Measurements from ENCODE around the gene RDH16.

RDH16 gene, protein sequence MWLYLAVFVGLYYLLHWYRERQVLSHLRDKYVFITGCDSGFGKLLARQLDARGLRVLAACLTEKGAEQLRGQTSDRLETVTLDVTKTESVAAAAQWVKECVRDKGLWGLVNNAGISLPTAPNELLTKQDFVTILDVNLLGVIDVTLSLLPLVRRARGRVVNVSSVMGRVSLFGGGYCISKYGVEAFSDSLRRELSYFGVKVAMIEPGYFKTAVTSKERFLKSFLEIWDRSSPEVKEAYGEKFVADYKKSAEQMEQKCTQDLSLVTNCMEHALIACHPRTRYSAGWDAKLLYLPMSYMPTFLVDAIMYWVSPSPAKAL

DNA sequence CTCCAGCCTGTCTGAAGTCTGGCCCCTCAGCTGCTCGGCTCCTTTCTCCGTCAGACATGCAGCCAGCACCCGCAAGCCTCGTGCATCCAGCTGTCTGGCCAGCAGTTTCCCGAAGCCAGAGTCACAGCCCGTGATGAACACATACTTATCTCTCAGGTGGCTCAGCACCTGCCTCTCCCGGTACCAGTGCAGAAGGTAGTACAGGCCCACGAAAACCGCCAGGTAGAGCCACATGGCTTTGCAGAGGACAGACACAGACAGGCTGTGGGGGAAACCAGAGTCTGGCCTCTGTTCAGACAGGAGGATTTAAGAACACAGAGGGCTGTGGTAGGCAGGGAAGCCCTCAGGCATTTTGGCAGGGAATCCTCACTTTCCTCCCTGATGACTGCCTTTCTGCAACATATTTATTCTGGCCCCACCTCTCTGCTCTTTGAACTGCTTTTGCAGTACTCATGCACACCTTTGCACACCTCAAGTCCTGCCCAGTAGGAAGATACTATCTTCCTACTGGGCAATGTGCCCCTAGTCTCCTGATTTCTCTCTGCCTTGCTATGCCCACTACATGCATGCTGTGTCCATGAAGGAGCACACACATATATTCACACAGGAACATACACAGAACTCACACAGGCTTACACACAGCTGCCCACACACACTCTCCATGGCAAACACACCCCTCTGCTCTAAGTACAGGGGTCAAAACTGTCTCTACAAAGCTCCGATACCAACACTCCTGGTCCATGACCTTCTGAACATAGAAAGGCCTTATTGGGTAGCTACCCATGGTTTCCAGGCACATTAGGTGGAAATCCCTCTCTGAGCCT lies at the start of gene RDH16:
RDH16 (minus strand) TSS at position 380 of the 824 bp plus-strand sequence; CDS start at position 234, 146 bp downstream.
- DNase-seq (ENCODE audit: low read depth), result no peak

DNA sequence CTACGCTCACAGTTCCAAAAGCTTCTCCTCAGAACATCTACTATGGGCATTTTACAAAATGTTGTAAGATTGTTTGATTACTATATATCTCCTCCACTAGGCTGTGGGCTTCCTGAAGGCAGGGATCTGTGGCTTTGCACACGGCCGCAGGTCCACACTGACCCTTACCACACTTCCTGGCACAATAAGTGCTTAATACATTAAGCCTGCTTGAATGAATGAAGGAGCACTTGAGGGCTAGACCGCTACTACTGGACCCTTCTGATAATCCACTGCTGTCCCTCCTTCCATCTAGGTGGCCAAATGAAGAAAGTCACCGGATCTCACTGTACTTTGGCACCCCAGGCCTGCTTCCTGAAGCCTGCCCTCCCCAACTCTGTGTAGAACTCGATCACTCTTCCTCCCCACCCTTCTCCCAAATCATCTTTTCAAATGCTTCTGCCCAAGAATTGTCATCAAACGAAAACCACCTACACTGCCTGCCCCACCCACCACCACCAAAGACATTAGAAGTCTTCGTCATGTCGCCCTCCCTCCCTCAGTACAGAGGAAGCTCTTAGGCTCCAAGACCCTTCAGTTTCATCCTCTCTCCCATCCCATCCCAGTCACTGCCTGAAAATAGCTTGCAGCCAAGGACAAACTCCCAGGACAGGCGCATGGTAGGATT lies 49.5 kb upstream of the RDH16 start:
- DNase-seq (ENCODE audit: low read depth), result no peak

DNA sequence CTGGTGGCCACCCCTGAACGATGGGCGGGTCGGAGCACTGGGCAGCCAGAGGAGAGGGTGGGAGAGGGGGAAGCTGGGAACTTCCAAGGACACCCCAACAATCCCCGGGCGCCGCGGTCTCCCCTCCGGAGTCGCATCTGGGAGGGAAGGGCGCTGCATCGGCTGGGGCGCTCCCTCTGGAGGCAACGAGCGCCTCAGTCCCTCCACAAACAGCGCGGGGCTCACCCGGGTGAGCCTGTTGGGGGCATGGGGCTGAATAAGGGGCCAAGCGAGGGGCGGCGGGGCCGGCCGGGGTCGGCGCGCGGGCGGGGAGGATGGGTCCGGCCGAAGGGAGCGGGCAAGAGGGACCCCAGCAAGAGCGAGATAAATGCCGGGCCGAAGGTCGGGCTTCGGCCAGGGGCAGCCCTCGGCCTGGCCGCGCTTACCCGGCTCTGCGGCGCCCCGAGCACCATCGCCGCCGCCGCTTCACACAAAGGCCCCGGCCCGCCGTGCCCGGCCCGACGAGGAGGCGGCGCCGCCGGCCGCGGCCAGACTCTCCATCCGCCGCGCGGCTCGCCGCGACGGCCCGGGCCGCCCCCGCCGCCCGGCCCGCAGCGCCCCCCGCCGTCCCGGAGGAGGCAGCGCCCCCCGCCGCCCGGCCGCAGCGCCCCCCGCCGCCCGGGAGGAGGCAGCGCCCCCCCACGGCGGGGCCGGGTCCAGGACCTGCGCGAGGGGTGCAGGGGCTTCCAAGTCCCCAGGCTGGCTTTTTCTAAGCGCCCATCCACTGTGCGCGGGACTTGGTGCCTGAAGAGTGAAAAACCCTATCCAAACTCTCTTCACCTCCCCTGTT lies 48.8 kb upstream of the RDH16 start, which contains the start of gene ZBTB39:
ZBTB39 (minus strand) TSS at position 567 of the 829 bp plus-strand sequence. CDS start 1,629 bp downstream, outside the sequence.
- DNase-seq (ENCODE audit: low read depth), result peak; percentile 55

DNA sequence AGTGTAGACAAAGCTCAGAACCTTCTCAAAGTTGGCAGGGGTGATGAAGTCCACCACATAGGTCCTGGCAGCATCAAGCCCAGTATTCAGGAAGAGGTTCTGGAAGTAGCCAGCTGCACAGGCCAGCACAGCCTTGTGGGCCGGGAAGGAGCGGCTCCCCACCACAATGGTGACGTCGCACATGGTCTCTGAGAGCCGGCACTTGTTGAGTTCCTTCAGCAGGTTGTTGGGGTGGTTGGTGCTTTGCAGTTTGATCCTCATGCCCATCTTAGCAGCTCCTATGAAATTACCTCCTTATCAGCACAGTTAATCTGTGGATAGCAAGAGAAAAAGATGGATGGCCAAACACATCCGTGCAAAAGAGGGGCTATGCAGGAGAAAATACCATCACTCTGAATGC lies 47.2 kb upstream of the RDH16 start:
- DNase-seq (ENCODE audit: low read depth), result no peak

- no peak for DNase-seq (ENCODE audit: low read depth)
Observed at GRCh38 chr12:57003395-57003794, 46.0 kb upstream of the RDH16 start.

DNA sequence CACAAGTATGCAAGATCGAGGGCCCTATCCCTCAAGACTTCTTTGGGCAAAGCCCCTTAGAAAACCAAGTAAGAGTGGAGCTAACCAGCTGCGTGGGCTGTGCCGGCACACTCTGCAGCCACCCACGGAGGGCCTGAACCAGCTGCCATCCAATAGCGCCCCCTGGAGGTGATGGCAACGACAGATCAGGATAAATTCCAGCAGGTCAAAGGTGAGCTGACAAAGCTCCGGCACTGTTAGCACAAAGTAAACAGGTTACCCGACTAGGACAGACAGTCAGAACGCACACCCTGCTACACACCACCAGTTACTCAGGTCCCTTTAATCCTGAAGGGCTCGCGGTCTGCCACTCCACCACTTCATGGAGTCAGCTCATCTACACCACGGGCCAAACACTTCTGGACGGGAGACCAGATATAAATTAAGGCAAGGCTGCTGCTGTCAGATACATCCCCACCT lies 44.1 kb upstream of the RDH16 start:
- DNase-seq (ENCODE audit: low read depth), result peak; percentile 67

GRCh38 chr12:57000393-57000792 lies 43.0 kb upstream of the RDH16 start:
- DNase-seq (ENCODE audit: low read depth), result no peak

DNA sequence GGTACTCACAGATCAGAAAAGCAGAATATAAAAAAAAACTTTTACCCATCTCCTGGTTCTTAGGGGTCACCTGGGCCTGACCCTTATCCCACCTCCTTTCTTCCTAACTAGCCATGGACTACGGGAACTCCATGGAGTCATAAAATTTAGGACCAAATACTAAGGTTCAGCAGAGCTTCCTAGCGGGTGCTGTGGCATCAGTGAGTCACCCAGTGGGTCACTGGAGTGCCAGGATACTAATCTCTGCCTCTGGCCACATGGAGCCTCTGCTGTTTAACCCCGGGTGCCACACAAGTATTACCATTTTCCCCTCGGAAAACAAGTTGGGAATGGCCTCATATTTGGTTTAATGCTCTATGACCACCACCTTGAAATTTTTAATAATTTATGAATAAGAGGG lies 42.0 kb upstream of the RDH16 start:
- no peak for DNase-seq (ENCODE audit: low read depth)

- no peak for DNase-seq (ENCODE audit: low read depth)
Observed at GRCh38 chr12:56998981-56999380, 41.6 kb upstream of the RDH16 start.

DNA sequence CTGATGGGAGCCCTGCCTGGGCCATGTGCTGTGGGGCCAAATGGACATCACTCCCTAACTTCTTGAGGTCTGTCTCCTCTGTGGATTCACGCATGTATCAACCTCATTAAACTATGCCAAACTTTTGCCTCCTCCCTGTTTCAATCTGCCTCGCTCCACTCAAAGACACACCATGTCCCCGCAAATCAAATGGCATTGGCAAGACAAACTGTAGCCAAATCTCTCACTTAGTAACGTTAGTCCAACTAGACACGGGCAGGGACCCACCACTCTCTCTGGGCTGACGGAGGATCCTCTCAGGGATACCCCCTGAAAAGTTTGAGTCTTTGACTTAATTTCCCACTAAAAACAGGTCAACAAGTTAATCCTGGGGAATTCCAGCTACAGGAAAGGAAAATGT lies 40.9 kb upstream of the RDH16 start:
- no peak for DNase-seq (ENCODE audit: low read depth)

GRCh38 chr12:56996793-56997545 lies 39.6 kb upstream of the RDH16 start:
- no peak for DNase-seq (ENCODE audit: low read depth)

GRCh38 chr12:56995930-56996496 lies 38.6 kb upstream of the RDH16 start:
- no peak for DNase-seq (ENCODE audit: low read depth)

GRCh38 chr12:56995201-56995929 lies 38.0 kb upstream of the RDH16 start:
- no peak for DNase-seq (ENCODE audit: low read depth)

- no peak for DNase-seq (ENCODE audit: low read depth)
Observed at GRCh38 chr12:56994231-56994746, 36.9 kb upstream of the RDH16 start.

DNA sequence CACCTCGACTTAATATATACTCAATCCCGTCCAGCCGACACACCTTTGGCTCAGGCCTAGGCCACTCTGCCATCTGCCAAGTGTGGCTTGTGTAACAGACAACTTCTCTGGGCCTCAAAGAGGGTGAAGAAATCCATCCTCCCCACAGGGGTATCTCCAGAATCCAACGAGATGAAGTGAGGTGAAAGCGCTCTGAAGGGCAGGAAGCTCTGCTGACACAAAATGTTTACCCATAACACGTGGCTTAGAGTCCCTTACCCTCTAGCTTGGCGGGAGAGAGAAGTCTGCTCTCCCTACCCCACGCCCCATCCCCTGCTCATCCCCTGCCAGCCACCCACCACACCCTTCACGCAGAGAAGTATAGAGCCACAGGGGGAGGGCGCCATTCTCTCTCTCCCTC lies 35.9 kb upstream of the RDH16 start:
- no peak for DNase-seq (ENCODE audit: low read depth)

DNA sequence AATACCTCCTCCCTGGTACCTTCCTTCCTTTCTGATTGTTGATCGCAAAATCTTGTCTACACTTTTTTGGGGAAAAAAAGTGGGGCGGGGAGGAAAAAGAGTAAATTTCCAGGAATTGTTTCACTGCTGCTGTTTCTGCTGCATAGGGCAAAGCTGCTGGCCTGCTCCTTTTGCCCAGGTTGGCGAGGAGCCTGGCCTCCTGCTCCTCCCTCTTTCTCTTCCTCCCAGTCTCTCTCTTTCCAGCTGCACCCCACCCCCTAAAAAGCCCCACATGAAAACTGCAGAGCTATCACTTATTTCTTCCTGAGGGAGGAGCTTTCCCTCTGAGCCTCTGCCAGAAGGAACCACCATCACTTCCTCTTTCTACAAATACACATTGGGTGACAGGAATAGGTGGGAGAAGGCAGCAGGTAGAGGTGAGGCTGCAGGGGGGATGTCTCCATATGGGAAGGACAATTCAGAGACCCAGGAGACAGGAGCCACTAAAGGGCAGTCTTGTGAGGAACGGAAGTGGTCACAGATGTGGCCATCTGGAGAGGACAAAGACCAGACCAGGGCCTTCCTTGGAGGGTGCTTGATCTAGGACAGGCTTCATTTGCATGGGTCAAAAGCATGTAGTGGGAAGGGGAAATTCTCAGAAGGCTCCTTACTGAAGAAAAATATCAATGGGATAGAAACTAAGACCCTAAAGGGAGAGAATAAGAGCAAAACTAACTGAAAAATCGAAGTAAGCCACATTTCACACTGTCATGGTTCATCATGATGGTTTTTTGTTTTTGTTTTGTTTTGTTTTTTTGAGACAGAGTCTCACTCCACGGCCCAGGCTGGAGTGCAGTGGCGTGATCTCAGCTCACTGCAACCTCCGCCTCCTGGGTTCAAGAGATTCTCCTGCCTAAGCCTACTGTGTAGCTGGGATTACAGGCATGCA lies 34.2 kb upstream of the RDH16 start:
- no peak for DNase-seq (ENCODE audit: low read depth)

- no peak for DNase-seq (ENCODE audit: low read depth)
Observed at GRCh38 chr12:56990648-56991318, 33.4 kb upstream of the RDH16 start.

All from activated T-cell treated with anti-CD3 and anti-CD28 coated beads for 1 hour (primary cell).